ENCODE results near the gene FBXL14. TPM values are rescaled to one million over a fixed set of nuclear protein-coding genes. Genes with fewer than 3 reads are reported as not detected.

FBXL14 gene
- total and polyA plus RNA-seq, 9 of the 15 experiments (the other 6 are each of a cell fraction or from before 2014, with no cell fraction given), result 0.13 to 9.8 (median 3.3) TPM

GRCh38 chr12:1642513-1642912, 48.1 kb upstream of the FBXL14 start:
- Histone ChIP-seq H3K27ac (ENCODE audit: extremely low read depth, low read depth, low read length) (no peak overlapping the region), H3K4me1 (replicated peaks in 1 of 2; ENCODE audit: control insufficient read depth in 2 of 2, insufficient read depth in 2 of 2, low read length in 2 of 2) (peaks cover 9 to 16% of the 10 kb centered on the region in 2 experiments; a peak in 4 of 5 replicates), H3K9me3 (replicated peaks; ENCODE audit: control insufficient read depth, insufficient read depth, low read depth, low read length) (no peaks in the 10 kb centered on the region), H4K20me1 (replicated peaks; ENCODE audit: control insufficient read depth, insufficient read depth, low read length) (no peaks in the 10 kb centered on the region), H3K9ac (ENCODE audit: insufficient read depth in 1 of 2, low read depth in 2 of 2, low read length in 2 of 2) (peak overlapping the region in 1 of 2 experiments; percentile 23; a peak in 1 of 4 replicates), H3K79me2 (ENCODE audit: control insufficient read depth, insufficient read depth, low read length) (no peaks in the 10 kb centered on the region), H3K36me3 (ENCODE audit: control insufficient read depth, insufficient read depth, low read length) (no peaks in the 10 kb centered on the region; the same call in 2 of the 3 replicates), H2AFZ (ENCODE audit: low read depth, low read length) (no peak overlapping the region), H3K9me1 (ENCODE audit: control insufficient read depth, insufficient read depth, low read length) (no peaks in the 10 kb centered on the region), H3K27me3 (ENCODE audit: control insufficient read depth in 2 of 2, insufficient read depth in 2 of 2, low read length in 2 of 2) (no peaks in the 10 kb centered on the region), H3K4me3 (no peak overlapping the region), H3K4me2 (ENCODE audit: insufficient read depth, low read length) (no peak overlapping the region)
- ChIA-PET POLR2A (no interaction called here), CTCF (ENCODE audit: low intra/inter-chr PET ratio) (no interaction called here)
- DNase-seq (ENCODE audit: extremely low read depth in 1 of 4, low spot score in 3 of 4) (no peak), ATAC-seq (no peak), FAIRE-seq (no peak)
- no peak for TF ChIP-seq CBX5 (IDR thresholded peaks at IDR 0.05; ENCODE audit: borderline replicate concordance, low read depth)
- TF ChIP-seq SIN3B (IDR thresholded peaks at IDR 0.05; ENCODE audit: low read depth), result no peak
- TF ChIP-seq, protein P1, sequence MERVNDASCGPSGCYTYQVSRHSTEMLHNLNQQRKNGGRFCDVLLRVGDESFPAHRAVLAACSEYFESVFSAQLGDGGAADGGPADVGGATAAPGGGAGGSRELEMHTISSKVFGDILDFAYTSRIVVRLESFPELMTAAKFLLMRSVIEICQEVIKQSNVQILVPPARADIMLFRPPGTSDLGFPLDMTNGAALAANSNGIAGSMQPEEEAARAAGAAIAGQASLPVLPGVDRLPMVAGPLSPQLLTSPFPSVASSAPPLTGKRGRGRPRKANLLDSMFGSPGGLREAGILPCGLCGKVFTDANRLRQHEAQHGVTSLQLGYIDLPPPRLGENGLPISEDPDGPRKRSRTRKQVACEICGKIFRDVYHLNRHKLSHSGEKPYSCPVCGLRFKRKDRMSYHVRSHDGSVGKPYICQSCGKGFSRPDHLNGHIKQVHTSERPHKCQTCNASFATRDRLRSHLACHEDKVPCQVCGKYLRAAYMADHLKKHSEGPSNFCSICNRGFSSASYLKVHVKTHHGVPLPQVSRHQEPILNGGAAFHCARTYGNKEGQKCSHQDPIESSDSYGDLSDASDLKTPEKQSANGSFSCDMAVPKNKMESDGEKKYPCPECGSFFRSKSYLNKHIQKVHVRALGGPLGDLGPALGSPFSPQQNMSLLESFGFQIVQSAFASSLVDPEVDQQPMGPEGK (CRISPR knock-in tag; IDR thresholded peaks at IDR 0.05; ENCODE audit: borderline replicate concordance), result no peak
- no peak for TF ChIP-seq ZNF354B (CRISPR knock-in tag; IDR thresholded peaks at IDR 0.05)
- TF ChIP-seq MAFG (tag; conservative IDR thresholded peaks at IDR 0.05), result no peak
- peak; percentile 80 for TF ChIP-seq BHLHE40 (IDR thresholded peaks at IDR 0.05; ENCODE audit: low read length)
- TF ChIP-seq COPS2 (conservative IDR thresholded peaks at IDR 0.05), result no peak
- in situ Hi-C loops (cut with MboI), result no loop called here
- intact Hi-C loops (cut with micrococcal nuclease), result no loop called here
- no TSS peak for BruUV-seq (replicated peaks)
- WGBS (ENCODE audit: insufficient coverage, low coverage, missing lambda C conversion rate), result 40% methylated on average over 7 of the region's 7 CpGs
